GM06990 (cell line): ENCODE data around the gene TNKS1BP1.

Source experiments
- DNase-seq: peaks from one replicate; pipeline ENCODE4 v3.0.0-alpha.2; 2011; ENCODE audit not compliant: insufficient read length; ENCODE audit errors: extremely low read depth
- H3K27me3 ChIP-seq: replicated peaks from 2 replicates; pipeline ENCODE4 v1.6.0; 2011; ENCODE audit warnings: low read length; ENCODE audit not compliant: control insufficient read depth, insufficient read depth
- H3K36me3 ChIP-seq: 2 replicates; pipeline ENCODE4 v1.5.1; 2011; ENCODE audit warnings: low read length; ENCODE audit not compliant: control insufficient read depth, insufficient read depth
- H3K4me3 ChIP-seq: replicated peaks from 2 replicates; pipeline ENCODE4 v1.5.1; 2011; ENCODE audit warnings: low read depth, mild to moderate bottlenecking, control low read depth, low read length
- TF ChIP-seq, protein P1 (sequence below): IDR thresholded peaks from 2 replicates; pipeline ENCODE4 v1.5.1; 2011; ENCODE audit warnings: low read length, control low read depth, mild to moderate bottlenecking, inconsistent platforms; ENCODE audit not compliant: insufficient read depth, poor library complexity, severe bottlenecking

Gene TNKS1BP1

DNA sequence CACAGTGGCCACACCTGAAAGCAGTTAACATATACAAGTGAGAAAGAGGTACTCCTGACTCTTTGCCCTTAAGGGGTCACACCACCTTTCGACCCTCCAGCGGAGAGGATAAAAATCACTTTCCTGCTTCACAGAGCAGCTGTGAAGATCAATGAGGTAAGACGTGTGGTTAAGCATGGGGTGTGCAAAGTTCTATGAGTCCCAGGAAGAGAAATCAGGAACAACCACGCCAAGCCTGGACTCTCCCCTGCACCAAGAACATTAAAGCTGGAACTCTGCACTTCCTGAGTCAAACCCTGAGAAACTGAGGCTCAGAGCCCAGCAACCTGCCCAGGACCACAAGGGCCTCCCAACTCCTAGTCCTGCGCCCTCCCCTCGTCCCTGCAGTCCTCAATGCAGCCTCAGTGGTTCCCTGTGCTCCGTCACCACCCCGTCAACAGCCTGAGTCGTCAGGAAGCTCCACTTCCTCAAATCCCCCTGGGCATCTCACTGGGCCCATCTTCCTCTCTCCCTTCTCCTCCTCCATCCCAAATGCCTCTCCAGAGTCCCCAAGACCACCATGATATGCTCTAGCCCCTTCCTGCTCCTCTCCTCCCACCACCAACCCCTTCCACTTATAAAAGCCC, 17.7 kb downstream of the TNKS1BP1 start:
- Histone ChIP-seq H3K36me3 (no peaks in the 10 kb centered on the region; the same call in 1 of the 2 replicates), H3K4me3 (no peak overlapping the region), H3K27me3 (no peaks in the 10 kb centered on the region)
- DNase-seq, result no peak
- TF ChIP-seq, protein P1, sequence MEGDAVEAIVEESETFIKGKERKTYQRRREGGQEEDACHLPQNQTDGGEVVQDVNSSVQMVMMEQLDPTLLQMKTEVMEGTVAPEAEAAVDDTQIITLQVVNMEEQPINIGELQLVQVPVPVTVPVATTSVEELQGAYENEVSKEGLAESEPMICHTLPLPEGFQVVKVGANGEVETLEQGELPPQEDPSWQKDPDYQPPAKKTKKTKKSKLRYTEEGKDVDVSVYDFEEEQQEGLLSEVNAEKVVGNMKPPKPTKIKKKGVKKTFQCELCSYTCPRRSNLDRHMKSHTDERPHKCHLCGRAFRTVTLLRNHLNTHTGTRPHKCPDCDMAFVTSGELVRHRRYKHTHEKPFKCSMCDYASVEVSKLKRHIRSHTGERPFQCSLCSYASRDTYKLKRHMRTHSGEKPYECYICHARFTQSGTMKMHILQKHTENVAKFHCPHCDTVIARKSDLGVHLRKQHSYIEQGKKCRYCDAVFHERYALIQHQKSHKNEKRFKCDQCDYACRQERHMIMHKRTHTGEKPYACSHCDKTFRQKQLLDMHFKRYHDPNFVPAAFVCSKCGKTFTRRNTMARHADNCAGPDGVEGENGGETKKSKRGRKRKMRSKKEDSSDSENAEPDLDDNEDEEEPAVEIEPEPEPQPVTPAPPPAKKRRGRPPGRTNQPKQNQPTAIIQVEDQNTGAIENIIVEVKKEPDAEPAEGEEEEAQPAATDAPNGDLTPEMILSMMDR, result no peak

DNA sequence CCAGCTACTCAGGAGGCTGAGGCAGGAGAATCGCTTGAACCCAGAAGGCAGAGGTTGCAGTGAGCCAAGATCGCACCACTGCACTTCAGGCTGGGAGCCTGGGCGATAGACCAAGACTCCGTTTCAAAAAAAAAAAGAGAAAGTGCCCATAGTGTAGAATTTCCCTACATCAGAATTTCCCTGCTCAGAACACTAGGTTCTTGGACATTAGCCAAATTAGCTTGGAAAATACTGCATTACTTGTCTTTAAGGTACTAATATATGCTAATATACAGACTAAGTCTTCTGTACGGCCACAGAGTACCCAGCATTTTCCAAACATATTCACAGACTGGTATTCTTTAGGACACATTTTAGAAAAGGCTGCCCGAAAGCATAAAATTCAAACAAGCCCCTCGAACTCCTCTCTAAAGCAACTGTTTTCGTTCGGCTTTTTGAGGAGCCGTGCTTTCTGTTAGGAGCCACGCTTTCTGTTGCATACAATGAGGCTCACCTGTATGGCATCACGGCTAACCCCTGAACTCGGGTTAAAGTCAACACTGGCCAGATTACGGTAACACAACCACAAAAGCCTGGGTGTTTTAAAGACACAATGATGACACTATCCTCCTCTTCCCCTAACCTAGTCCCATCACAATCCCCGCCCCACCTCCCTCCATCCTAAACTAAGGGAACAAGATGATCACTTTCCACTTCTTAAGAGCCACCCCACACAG, 18.4 kb downstream of the TNKS1BP1 start:
- DNase-seq, result no peak
- Histone ChIP-seq H3K27me3 (no peaks in the 10 kb centered on the region), H3K36me3 (no peaks in the 10 kb centered on the region; the same call in 1 of the 2 replicates), H3K4me3 (no peak overlapping the region)
- TF ChIP-seq, protein P1, result no peak

DNA sequence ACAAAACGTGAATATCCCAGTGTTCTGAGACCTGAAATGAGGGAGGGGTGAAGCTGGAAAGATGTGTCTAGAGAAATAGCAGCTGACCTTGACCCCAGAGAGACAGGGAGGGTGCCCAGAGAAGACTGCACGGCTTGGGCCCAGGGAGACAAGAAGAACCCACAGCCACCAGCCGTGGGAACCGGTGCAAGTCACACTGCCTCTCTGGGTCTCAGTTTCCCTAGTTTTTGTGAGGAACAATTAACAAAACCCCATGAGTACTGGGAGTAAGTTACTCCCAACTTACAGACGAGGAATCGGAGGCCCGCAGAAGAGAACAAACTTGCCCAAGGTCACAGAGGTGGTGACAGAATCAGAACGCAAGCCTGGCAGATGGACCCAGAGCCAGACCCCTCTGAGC, 19.2 kb downstream of the TNKS1BP1 start:
- Histone ChIP-seq H3K27me3 (no peaks in the 10 kb centered on the region), H3K36me3 (peaks cover under 1% of the 10 kb centered on the region), H3K4me3 (no peak overlapping the region)
- no peak for DNase-seq
- TF ChIP-seq, protein P1, result no peak

DNA sequence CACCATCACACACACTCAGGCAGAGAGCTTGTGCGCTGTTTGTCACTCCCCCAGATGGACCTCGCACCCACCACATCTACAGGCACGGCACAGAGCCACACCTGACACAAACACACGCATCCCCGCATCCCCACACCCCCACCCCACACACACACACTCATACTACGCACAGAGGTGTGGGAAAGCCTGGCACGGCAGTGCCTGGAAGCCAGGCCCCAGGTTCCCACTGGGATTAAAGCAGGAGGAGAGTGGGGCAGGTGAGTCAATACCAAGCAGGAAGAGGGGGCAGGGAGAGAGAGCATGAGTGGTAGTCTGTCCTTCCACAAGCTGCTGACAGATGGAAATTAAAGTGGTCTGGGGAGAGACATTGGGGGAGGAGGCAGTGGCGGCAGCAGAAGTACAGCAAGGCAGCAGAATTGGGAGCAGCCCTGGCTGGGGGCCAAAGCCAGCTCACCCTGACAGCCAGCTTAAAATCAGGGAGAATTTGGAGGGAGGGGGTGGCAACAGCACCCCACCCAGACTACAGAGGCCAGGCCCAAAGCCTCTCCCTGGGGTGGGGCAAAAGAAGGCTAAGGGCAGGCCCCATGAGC, 20.7 kb downstream of the TNKS1BP1 start:
- H3K36me3 ChIP-seq, result peaks cover 4% of the 10 kb centered on the region
- no peaks in the 10 kb centered on the region for H3K27me3 ChIP-seq
- no peak for DNase-seq

DNA sequence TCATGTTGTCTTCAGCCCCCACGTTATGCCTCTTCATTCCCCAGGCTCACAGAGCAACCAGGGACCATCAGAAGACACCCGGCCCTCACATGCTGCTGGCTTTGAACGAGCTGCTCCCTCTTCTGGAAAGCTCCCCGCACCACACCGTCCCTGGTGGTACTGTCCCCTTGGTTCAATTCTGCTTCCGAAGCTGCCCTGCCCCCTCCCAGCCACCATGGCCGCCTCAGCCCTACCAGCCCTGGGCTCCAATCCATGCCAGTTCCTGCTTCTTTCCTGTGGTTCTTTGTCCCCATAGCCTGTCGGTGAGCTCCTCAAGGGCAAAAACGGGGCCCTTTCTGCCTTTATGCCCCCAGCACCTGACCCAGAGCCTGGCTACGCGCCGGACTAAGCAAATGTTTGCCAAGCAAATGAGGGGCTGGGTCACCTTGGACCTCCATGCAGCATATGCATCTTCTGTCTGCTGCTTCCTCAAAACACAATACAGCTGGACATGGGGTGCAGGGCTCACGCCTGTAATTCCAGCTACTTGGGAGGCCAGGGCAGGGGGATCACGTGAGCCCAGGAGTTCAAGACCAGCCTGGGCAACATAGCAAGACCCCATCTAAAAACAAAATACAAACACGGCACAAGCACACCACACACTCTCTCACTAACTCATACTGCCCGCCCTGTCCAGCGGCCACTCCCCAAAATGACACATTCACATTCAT, 21.3 kb downstream of the TNKS1BP1 start:
- Histone ChIP-seq H3K36me3 (peaks cover 4% of the 10 kb centered on the region), H3K4me3 (no peak overlapping the region), H3K27me3 (no peaks in the 10 kb centered on the region)
- TF ChIP-seq, protein P1, result no peak
- no peak for DNase-seq

More for the DNA sequence above, 20.7 kb downstream of the TNKS1BP1 start:
- TF ChIP-seq, protein P1, result no peak
- no peak overlapping the region for H3K4me3 ChIP-seq
